Prostate gland (tissue), 2 donors: ENCODE data around the gene DDX54.

Source experiments
- POLR2AphosphoS5 ChIP-seq: sonication (generic); formaldehyde crosslinking; IDR thresholded peaks from one replicate; pipeline ENCODE4 v1.6.1; 2017; ENCODE audit warnings: antibody characterized with exemption
- TF ChIP-seq, protein P1 (sequence below), 4 experiments: fragments of 200-600 bp in 2 of 4; fragments of 450-650 bp in 2 of 4; sonication (generic) in 2 of 4; IDR thresholded peaks; 1 replicate in 3 of 4; 2 replicates in 1 of 4; pipeline ENCODE4 v1.5.1; 2016 to 2019; ENCODE audit warnings: antibody characterized with exemption in 4 of 4, mild to moderate bottlenecking in 2 of 4, moderate library complexity in 2 of 4

DNA sequence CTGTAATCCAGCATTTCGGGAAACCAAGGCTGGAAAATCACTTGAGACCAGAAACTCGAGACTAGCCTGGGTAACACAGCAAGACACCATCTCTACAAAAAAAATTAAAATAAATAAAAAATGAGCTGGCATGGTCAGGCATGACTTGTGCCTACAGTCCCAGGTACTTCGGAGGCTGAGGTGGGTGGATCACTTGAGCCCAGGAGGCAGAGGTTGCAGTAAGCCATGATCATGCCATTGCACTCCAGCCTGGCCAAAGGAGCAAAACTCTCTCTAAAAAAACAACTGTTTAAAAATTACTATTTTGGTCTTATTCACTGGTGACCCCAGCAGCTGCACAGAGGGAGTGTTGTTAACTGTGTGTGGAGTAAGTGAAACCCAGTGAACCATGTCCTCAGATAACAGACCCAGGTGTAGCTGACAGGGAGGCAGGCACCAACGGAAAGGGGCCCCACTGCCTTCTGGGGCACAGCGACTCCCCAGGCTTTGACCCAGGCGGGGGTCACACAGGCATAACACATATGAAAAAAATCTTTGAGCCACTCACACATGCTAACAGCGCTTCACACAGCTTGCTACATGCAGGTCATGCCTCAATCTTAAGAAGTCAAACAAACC lies 12.1 kb downstream of the DDX54 start:
- TF ChIP-seq, protein P1, sequence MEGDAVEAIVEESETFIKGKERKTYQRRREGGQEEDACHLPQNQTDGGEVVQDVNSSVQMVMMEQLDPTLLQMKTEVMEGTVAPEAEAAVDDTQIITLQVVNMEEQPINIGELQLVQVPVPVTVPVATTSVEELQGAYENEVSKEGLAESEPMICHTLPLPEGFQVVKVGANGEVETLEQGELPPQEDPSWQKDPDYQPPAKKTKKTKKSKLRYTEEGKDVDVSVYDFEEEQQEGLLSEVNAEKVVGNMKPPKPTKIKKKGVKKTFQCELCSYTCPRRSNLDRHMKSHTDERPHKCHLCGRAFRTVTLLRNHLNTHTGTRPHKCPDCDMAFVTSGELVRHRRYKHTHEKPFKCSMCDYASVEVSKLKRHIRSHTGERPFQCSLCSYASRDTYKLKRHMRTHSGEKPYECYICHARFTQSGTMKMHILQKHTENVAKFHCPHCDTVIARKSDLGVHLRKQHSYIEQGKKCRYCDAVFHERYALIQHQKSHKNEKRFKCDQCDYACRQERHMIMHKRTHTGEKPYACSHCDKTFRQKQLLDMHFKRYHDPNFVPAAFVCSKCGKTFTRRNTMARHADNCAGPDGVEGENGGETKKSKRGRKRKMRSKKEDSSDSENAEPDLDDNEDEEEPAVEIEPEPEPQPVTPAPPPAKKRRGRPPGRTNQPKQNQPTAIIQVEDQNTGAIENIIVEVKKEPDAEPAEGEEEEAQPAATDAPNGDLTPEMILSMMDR (IDR thresholded peaks at IDR 0.05), result no peak
- no peak for TF ChIP-seq POLR2AphosphoS5
